ENCODE results near the gene CALN1. TPM values are rescaled to one million over a fixed set of nuclear protein-coding genes. Genes with fewer than 3 reads are reported as not detected.

CALN1 gene
- total and polyA plus RNA-seq, 2 of the 8 experiments (the other 6 are each of a cell fraction or from before 2014, with no cell fraction given), result 6.4 to 15.2 TPM

DNA sequence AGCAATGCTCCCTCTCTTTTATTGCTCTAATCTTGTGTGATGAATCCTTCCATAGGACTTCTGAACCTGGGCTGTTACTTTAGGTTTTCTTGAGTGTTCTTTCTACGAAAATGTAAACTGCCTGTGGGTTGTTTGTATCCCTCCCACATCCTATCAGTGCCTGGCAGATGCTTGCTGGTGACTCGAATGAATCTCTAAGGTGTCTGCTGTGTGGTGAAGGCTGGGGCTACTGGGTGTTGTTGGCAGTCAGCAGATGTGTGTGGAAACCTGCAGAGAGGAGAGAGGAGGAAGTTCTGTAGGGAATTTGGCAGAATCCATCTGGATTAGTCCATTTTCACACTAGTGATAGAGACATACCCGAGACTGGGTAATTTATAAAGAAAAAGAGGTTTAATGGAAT, 639.4 kb downstream of the CALN1 start:
- ChIA-PET POLR2A (ENCODE audit: partially characterized antibody) (no interaction called here), CTCF (ENCODE audit: partially characterized antibody) (interaction anchor here (2.6 kb wide), 1 partner anchor 20 kb away, joined by 11 read pairs; no protein-coding TSS in a partner anchor)
- no peak overlapping the region for H3K18ac ChIP-seq (ENCODE audit: extremely low read depth, low read length)
- H3K9ac ChIP-seq (replicated peaks in 1 of 4; ENCODE audit: extremely low read depth in 1 of 4, low read depth in 3 of 4, low read length in 3 of 4), result no peak overlapping the region
- no peak overlapping the region for H4K5ac ChIP-seq (ENCODE audit: insufficient read length, low read depth, low read length)
- H2BK20ac ChIP-seq (ENCODE audit: low read length), result no peak overlapping the region
- no peaks in the 10 kb centered on the region for H3K36me3 ChIP-seq (ENCODE audit: control insufficient read depth in 2 of 4, insufficient read depth in 4 of 4, low read length in 3 of 4)
- no peak overlapping the region for H2BK15ac ChIP-seq (ENCODE audit: low read length)
- FAIRE-seq, result no peak
- H3K4me2 ChIP-seq (ENCODE audit: insufficient read depth in 1 of 2, low read depth in 2 of 2, low read length in 2 of 2), result no peak overlapping the region
- no peak overlapping the region for H4K91ac ChIP-seq (replicated peaks; ENCODE audit: insufficient read length, low read length)
- H3K56ac ChIP-seq (replicated peaks; ENCODE audit: insufficient read length, low read depth, low read length), result no peak overlapping the region
- no peaks in the 10 kb centered on the region for H3K79me2 ChIP-seq (ENCODE audit: control insufficient read depth in 1 of 2, insufficient read depth in 2 of 2, low read length in 2 of 2)
- H3K23me2 ChIP-seq (ENCODE audit: low read depth, low read length), result no peaks in the 10 kb centered on the region
- no peaks in the 10 kb centered on the region for H3K9me3 ChIP-seq (ENCODE audit: insufficient read depth in 2 of 2, low read depth in 1 of 2, low read length in 1 of 2)
- no peaks in the 10 kb centered on the region for H4K20me1 ChIP-seq (replicated peaks in 1 of 2; ENCODE audit: control insufficient read depth in 1 of 2, insufficient read depth in 2 of 2, low read length in 2 of 2)
- H2AFZ ChIP-seq (ENCODE audit: low read length), result no peak overlapping the region
- H2AK5ac ChIP-seq (ENCODE audit: low read depth, low read length), result no peak overlapping the region
- no peak overlapping the region for H4K8ac ChIP-seq (ENCODE audit: extremely low read depth, insufficient read depth, low read length)
- no peak overlapping the region for H2BK12ac ChIP-seq (ENCODE audit: low read depth, low read length)
- H2BK5ac ChIP-seq (ENCODE audit: low read depth, low read length), result no peak overlapping the region
- H3K4ac ChIP-seq (replicated peaks; ENCODE audit: insufficient read length, low read depth, low read length), result no peak overlapping the region
- no peaks in the 10 kb centered on the region for H3K27me3 ChIP-seq (replicated peaks in 1 of 4; ENCODE audit: control insufficient read depth in 3 of 4, extremely low read depth in 1 of 4, insufficient read depth in 3 of 4, low read length in 3 of 4)
- peak in 1 of 2 experiments; percentile 16 for DNase-seq (ENCODE audit: low read depth in 1 of 2, low spot score in 2 of 2)
- H2BK120ac ChIP-seq (replicated peaks; ENCODE audit: low read depth, low read length), result no peak overlapping the region
- no peak overlapping the region for H3K14ac ChIP-seq (ENCODE audit: insufficient read length)
- no peaks in the 10 kb centered on the region for H3K4me1 ChIP-seq (replicated peaks in 1 of 4; ENCODE audit: control insufficient read depth in 3 of 4, insufficient read depth in 4 of 4, low read length in 3 of 4)
- no peak overlapping the region for H3K23ac ChIP-seq (ENCODE audit: insufficient read length)
- H3K79me1 ChIP-seq (ENCODE audit: low read depth, low read length), result no peaks in the 10 kb centered on the region
- TF ChIP-seq PHF8 (conservative IDR thresholded peaks at IDR 0.05; ENCODE audit: low read depth, low read length) (no peak), POU5F1 (IDR thresholded peaks at IDR 0.05; ENCODE audit: low read depth, low read length) (no peak), CBX8 (IDR thresholded peaks at IDR 0.05; ENCODE audit: borderline replicate concordance, low read depth, low read length) (no peak), TEAD4 (IDR thresholded peaks at IDR 0.05; ENCODE audit: low read depth, low read length) (no peak), SP1 (IDR thresholded peaks at IDR 0.05; ENCODE audit: low read depth, low read length) (no peak), RNF2 (IDR thresholded peaks at IDR 0.05; ENCODE audit: borderline replicate concordance, low read depth, low read length, missing control alignments, poor library complexity, severe bottlenecking) (no peak), CHD2 (IDR thresholded peaks at IDR 0.05; ENCODE audit: low read length) (no peak)
- 87% methylated on average over 3 of the region's 3 CpGs; no CpG with 5 or more reads in 1 of the 2 experiments for WGBS, 2 experiments (ENCODE audit: extremely low coverage in 1 of 2, insufficient coverage in 1 of 2, insufficient read length in 1 of 2, insufficient replicate concordance in 2 of 2, low coverage in 1 of 2, low lambda C conversion rate in 2 of 2, missing lambda C conversion rate in 1 of 2)
- no peak overlapping the region for H3K27ac ChIP-seq (ENCODE audit: low read depth, low read length)
- no peak overlapping the region for H3K4me3 ChIP-seq (ENCODE audit: extremely low read depth in 1 of 4, insufficient read depth in 2 of 4, low read depth in 3 of 4, low read length in 4 of 4)

All from H1 (cell line).